Sigmoid colon (tissue), 3 donors: ENCODE results near the gene SLC34A3.

Source experiments
- CTCF ChIP-seq, 4 experiments: fragments of 450-650 bp in 3 of 4; fragments of 200-600 bp in 1 of 4; IDR thresholded peaks; one replicate each; pipeline ENCODE4 v1.5.1; 2016 to 2019; ENCODE audit warnings: antibody characterized with exemption in 4 of 4, mild to moderate bottlenecking in 3 of 4, moderate library complexity in 2 of 4
- POLR2A ChIP-seq, 2 donors: fragments of 450-650 bp; IDR thresholded peaks; one replicate each; pipeline ENCODE4 v1.6.1; 2016; ENCODE audit warnings: antibody characterized with exemption in 2 of 2, mild to moderate bottlenecking in 2 of 2, moderate library complexity in 2 of 2

GRCh38 chr9:137183980-137184595 lies 46.6 kb upstream of the SLC34A3 start:
- TF ChIP-seq CTCF (IDR thresholded peaks at IDR 0.05) (no peak), POLR2A (IDR thresholded peaks at IDR 0.05) (no peak)
